Heart right ventricle (tissue), 16 donors: ENCODE results near the gene ASPRV1. TPM values are rescaled to one million over a fixed set of nuclear protein-coding genes. Genes with fewer than 3 reads are reported as not detected.

Experiments used
- ATAC-seq, 8 donors: fragments of 200-7000 bp; cut with Tn5 transposase; one replicate each; pipeline ENCODE4 v1.9.1; 2020; ENCODE audit warnings: mild to moderate bottlenecking in 8 of 8, moderate library complexity in 8 of 8, moderate number of reproducible peaks in 1 of 8
- DNase-seq, 2 donors: peaks; one replicate each; pipeline ENCODE4 v3.0.0-alpha.2; 2020
- H3K27ac ChIP-seq, 10 donors: fragments of 200-600 bp; sonication (generic) in 2 of 10; one replicate each; pipeline versions ENCODE4 v1.5.0 to v1.8.0; 2020 to 2022; ENCODE audit warnings: mild to moderate bottlenecking in 3 of 10
- H3K27me3 ChIP-seq, 7 donors: fragments of 200-600 bp; one replicate each; pipeline ENCODE4 v1.8.0; 2021 to 2022; ENCODE audit warnings: mild to moderate bottlenecking in 2 of 7
- H3K36me3 ChIP-seq, 9 donors: fragments of 200-600 bp; sonication (generic) in 1 of 9; one replicate each; pipeline versions ENCODE4 v1.5.0 to v1.8.0; 2020 to 2022; ENCODE audit warnings: mild to moderate bottlenecking in 2 of 9
- H3K4me1 ChIP-seq, 9 donors: fragments of 200-600 bp; sonication (generic) in 1 of 9; one replicate each; pipeline versions ENCODE4 v1.5.0 to v1.8.0; 2020 to 2022; ENCODE audit warnings: mild to moderate bottlenecking in 4 of 9
- H3K4me3 ChIP-seq, 10 donors: fragments of 200-600 bp; sonication (generic) in 2 of 10; one replicate each; pipeline versions ENCODE4 v1.5.0 to v1.8.0; 2020 to 2022; ENCODE audit warnings: mild to moderate bottlenecking in 7 of 10, moderate library complexity in 2 of 10
- H3K9me3 ChIP-seq, 11 donors: fragments of 200-600 bp in 10 of 11; sonication (generic) in 2 of 11; one replicate each; pipeline versions ENCODE4 v1.5.0 to v1.8.0; 2013 to 2022; ENCODE audit warnings: mild to moderate bottlenecking in 2 of 11, control low read depth in 1 of 11, moderate library complexity in 1 of 11
- WGBS, 2 donors: extraction: QIAGEN DNeasy Blood & Tissue Kit; methylation state at CpG; one replicate each; pipeline ENCODE4 v1.1.7; 2013; ENCODE audit warnings: inconsistent platforms in 1 of 2; 5-methylcytosine and 5-hydroxymethylcytosine counted together
- intact Hi-C, 10 donors: fragments of 100-400 bp; cut with DNase I; formaldehyde crosslinking; loops; one replicate each; pipeline versions ENCODE4 v1.11.1 to v1.14.2; 2022
- polyA plus RNA-seq, 2 donors: library from polyadenylated mRNA; stranded (reverse); fragments of 200-250 nt; gene quantifications; one replicate each; pipeline ENCODE4 v1.2.3, GENCODE V29; 2013
- total RNA-seq, 10 donors: library from RNA; stranded (reverse); fragmentation: NEBNext Ultra II Directional in 3 of 10; extraction: Animal tissue kit (Norgen Biotek cat#: 25700) in 3 of 10; gene quantifications; one replicate each; pipeline versions ENCODE4 v1.2.1 to v1.2.4, GENCODE V29; 2021 to 2023
- TF ChIP-seq, protein P1 (sequence below), 9 donors: fragments of 200-600 bp; sonication (generic) in 2 of 9; IDR thresholded peaks; one replicate each; pipeline versions ENCODE4 v1.5.0 to v1.8.0; 2021 to 2022; ENCODE audit warnings: antibody characterized with exemption in 9 of 9, mild to moderate bottlenecking in 5 of 9, moderate library complexity in 1 of 9
- donor health status: Arrhythmogenic right ventricular cardiomyopathy.
- donor health status: ischemic (EF 13 %, LVEDD 7.1; RV severe dilation, severe dysfunction).
- donor health status: healthy with polysubstance abuse.
- donor health status: DM: no; HTN: yes; CAD: no.
- donor health status: DM: no; HTN: no; CAD: no.
- donor health status: ischemic (EF 25% LVEDD 6.9; RV normal size, moderate dysfunction).
- donor health status: ischemic (EF 25% LVEDD 5.7; RV mildly dilated, moderate dysfunction).
- donor health status: healthy.
- donor health status: DM: yes; HTN: yes; CAD: no.
- donor health status: Ischemic cardiomyopathy.
- donor health status: ischemic (EF 35%, LVEDD 5.7; RV mildly dilated, moderate dysfunction).
- donor health status: nonischemic (EF 11% LVEDD 7.7; RV severe dilation, severe dysfunction).
- donor health status: DM: yes; HTN: yes; CAD: no.
- donor health status: PGD.
- donor health status: ischemic (EF 29% LVEDD 5.4; RV normal size, mild dysfunction).
- donor health status: nonischemic (EF 23%, LVEDD 6.1; RV moderate dilation, normal function).

ASPRV1 gene
- total and polyA plus RNA-seq, 12 donors = 0.36 to 1.5 (median 0.94) TPM

DNA sequence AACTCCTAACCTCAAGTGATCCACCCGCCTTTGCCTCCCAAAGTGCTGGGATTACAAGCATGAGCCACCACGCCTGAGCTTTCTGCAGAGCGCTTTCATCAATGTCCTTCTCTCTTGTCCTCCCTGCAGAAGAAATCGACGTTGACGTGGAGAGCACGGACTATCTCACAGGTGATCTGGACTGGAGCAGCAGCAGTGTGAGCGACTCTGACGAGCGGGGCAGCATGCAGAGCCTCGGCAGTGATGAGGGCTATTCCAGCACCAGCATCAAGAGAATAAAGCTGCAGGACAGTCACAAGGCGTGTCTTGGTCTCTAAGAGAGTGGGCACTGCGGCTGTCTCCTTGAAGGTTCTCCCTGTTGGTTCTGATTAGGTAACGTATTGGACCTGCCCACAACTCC is 23.5 kb downstream of the ASPRV1 start:
- Histone ChIP-seq H3K27me3 (no peaks in the 10 kb centered on the region), H3K27ac (no peak overlapping the region), H3K9me3 (no peaks in the 10 kb centered on the region), H3K36me3 (peaks cover 0 to 90% (median 60%) of the 10 kb centered on the region in 9 donors), H3K4me1 (peaks cover 5 to 26% (median 12%) of the 10 kb centered on the region in 9 donors), H3K4me3 (no peak overlapping the region)
- no peak for ATAC-seq
- 96 to 97% methylated on average over 14 of the region's 14 CpGs for WGBS, 2 donors
- no peak for DNase-seq
- intact Hi-C loops = loop anchor here in 1 of 10 donors (10.0 kb wide), 1 partner anchor 127 kb away; no protein-coding TSS in a partner anchor
- TF ChIP-seq, protein P1, sequence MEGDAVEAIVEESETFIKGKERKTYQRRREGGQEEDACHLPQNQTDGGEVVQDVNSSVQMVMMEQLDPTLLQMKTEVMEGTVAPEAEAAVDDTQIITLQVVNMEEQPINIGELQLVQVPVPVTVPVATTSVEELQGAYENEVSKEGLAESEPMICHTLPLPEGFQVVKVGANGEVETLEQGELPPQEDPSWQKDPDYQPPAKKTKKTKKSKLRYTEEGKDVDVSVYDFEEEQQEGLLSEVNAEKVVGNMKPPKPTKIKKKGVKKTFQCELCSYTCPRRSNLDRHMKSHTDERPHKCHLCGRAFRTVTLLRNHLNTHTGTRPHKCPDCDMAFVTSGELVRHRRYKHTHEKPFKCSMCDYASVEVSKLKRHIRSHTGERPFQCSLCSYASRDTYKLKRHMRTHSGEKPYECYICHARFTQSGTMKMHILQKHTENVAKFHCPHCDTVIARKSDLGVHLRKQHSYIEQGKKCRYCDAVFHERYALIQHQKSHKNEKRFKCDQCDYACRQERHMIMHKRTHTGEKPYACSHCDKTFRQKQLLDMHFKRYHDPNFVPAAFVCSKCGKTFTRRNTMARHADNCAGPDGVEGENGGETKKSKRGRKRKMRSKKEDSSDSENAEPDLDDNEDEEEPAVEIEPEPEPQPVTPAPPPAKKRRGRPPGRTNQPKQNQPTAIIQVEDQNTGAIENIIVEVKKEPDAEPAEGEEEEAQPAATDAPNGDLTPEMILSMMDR (IDR thresholded peaks at IDR 0.05) = no peak

DNA sequence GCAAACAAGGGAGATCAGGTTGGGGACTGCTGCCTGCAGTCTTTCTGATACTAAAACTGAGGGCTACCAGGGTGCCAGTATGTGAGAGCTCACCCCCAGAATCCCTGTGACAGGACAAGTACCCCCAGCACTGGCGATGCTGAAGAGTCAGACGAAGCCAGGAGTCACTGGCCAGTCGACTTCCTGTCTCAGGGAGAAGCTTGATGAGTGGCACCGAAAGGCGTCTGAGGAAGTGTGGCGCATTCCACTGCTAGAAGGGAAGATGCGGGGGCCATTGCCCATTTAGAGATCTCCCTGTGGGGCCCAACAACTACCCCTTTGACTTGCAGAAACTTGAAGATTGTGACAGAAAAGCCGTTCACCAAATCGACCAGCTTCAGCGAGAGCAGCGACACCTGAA is 24.5 kb downstream of the ASPRV1 start:
- 80 to 83% methylated on average over 11 of the region's 11 CpGs for WGBS, 2 donors
- no peaks in the 10 kb centered on the region for H3K9me3 ChIP-seq
- TF ChIP-seq, protein P1 (IDR thresholded peaks at IDR 0.05) = no peak
- ATAC-seq (no peak), DNase-seq (no peak)
- no peaks in the 10 kb centered on the region for H3K27me3 ChIP-seq
- intact Hi-C loops = loop anchor here in 1 of 10 donors (10.0 kb wide), 1 partner anchor 128 kb away; no protein-coding TSS in a partner anchor
- peak overlapping the region in 1 of 10 donors; percentile 10 for H3K27ac ChIP-seq
- peaks cover 0 to 79% (median 49%) of the 10 kb centered on the region in 9 donors for H3K36me3 ChIP-seq
- no peak overlapping the region for H3K4me3 ChIP-seq
- H3K4me1 ChIP-seq = peaks cover 5 to 36% (median 14%) of the 10 kb centered on the region in 9 donors

DNA sequence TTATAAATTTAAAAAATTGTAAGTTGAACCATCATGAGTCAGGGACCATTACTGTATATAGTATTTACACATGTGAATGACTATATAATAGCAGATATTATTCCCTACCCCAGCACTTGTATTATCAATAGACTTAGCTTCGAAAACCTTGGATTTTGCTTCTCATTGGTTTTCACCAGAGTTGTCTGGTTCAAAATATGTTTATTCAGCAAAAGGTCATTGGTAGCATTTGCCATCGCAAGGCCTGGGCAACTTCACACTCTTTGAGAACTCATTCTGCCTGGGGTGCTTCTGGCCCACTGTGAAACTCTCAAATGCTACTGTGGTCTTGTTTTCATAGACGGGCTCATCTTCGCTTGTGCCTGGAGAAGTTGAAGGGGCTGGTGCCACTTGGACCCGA is 26.4 kb downstream of the ASPRV1 start:
- no peak for ATAC-seq
- peak overlapping the region in 1 of 10 donors; percentile 84 for H3K27ac ChIP-seq
- peaks cover 0 to 70% (median 45%) of the 10 kb centered on the region in 9 donors for H3K36me3 ChIP-seq
- no peak overlapping the region for H3K4me3 ChIP-seq
- intact Hi-C loops = loop anchor here in 1 of 10 donors (10.0 kb wide), 1 partner anchor 130 kb away; no protein-coding TSS in a partner anchor
- no peaks in the 10 kb centered on the region for H3K27me3 ChIP-seq
- 96 to 98% methylated on average over 5 of the region's 5 CpGs for WGBS, 2 donors
- peaks cover 5 to 55% (median 14%) of the 10 kb centered on the region in 9 donors for H3K4me1 ChIP-seq
- no peak for DNase-seq
- no peaks in the 10 kb centered on the region for H3K9me3 ChIP-seq
- TF ChIP-seq, protein P1 (IDR thresholded peaks at IDR 0.05) = no peak

DNA sequence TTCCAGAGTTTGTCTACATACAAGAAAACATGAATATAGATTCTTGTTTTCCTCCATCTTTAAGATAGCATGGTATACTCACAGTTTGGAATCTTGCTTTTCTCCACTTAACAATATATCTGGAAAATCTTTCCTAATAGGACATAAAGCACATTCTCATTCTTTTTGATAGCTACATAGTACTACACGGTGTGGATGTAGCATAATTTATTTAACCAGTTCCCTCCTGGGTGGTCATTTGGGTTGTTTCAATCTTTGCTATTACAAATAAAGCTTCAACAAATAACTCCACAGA is 26.9 kb downstream of the ASPRV1 start:
- no peaks in the 10 kb centered on the region for H3K27me3 ChIP-seq
- no peak for DNase-seq
- peaks cover 0 to 70% (median 43%) of the 10 kb centered on the region in 9 donors for H3K36me3 ChIP-seq
- 57 to 59% methylated on average over 1 of the region's 1 CpG for WGBS, 2 donors
- TF ChIP-seq, protein P1 (IDR thresholded peaks at IDR 0.05) = no peak
- peak overlapping the region in 1 of 10 donors; percentile 84 for H3K27ac ChIP-seq
- no peaks in the 10 kb centered on the region for H3K9me3 ChIP-seq
- H3K4me3 ChIP-seq = no peak overlapping the region
- peaks cover 5 to 59% (median 14%) of the 10 kb centered on the region in 9 donors for H3K4me1 ChIP-seq
- intact Hi-C loops = loop anchor here in 1 of 10 donors (10.0 kb wide), 1 partner anchor 130 kb away; no protein-coding TSS in a partner anchor
- ATAC-seq = no peak
